ENCODE measurements around the gene FXYD3.

Gene FXYD3

GRCh38 chr19:35073941-35074340 lies 41.7 kb upstream of the FXYD3 start:
- no peaks in the 10 kb centered on the region for H4K20me1 ChIP-seq
- peak overlapping the region in 1 of 11 experiments; percentile 1; a peak in 1 of 22 replicates for H3K27ac ChIP-seq
- peaks cover 0 to 77% (median 52%) of the 10 kb centered on the region in 10 experiments; a peak in 18 of 20 replicates for H3K4me1 ChIP-seq
- no peaks in the 10 kb centered on the region for H3K36me3 ChIP-seq
- H3K9ac ChIP-seq = peak overlapping the region in 3 of 11 experiments; percentile 3 to 31 (median 8); a peak in 5 of 22 replicates
- TF ChIP-seq Cebpa-rat (IDR thresholded peaks at IDR 0.05) = no peak
- peaks cover 0 to 43% (median 0%) of the 10 kb centered on the region in 11 experiments; a peak in 8 of 22 replicates for H3K27me3 ChIP-seq
- peaks cover 5 to 10% (median 8%) of the 10 kb centered on the region in 11 experiments; a peak in 20 of 22 replicates for H3K9me3 ChIP-seq (replicated peaks in 1 of 11)
- H3K4me3 ChIP-seq = peak overlapping the region in 1 of 10 experiments; percentile 20; a peak in 1 of 20 replicates
- peak overlapping the region in 9 of 11 experiments; percentile 34 to 98 (median 87); a peak in 17 of 22 replicates for H3K4me2 ChIP-seq

DNA sequence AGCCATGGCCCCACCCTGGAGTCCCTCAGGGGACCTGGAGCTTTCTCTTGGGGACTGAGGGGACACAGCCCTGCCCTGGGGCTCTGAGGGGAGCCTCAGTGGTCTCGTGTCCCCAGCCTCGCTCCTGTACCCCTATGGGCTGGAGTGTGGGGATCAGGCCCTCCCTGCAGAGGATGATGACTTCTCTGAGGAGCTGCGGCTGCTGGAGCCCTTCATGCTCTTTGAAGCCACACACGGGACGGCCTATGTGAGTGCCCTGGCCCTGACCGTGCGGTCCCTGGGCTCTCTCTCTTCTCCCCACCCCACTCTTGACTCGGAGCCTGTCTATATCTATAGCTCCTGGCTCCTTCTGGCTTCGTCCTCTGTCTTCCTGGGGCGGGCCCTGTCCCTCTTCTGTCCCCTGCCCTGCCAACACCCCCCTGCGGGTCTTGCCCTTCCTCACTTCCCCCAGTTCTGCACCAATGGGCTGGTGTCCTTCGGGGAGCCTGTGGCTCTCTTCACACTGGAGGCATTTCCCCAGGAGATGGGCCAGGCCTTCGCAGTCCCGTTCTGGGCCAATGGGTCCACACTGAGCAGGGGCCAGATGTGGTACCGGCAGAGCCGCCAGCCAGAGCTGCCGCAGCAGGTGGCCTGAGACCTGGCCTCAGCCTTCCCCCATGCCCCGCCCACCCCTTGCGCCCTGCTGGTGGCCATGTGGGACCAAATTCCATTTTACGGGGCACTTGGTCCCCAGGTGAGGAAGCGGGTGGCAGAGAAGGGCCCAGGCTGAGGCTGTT lies 41.0 kb upstream of the FXYD3 start:
- peaks cover 5 to 10% (median 8%) of the 10 kb centered on the region in 11 experiments; a peak in 20 of 22 replicates for H3K9me3 ChIP-seq (replicated peaks in 1 of 11)
- peak overlapping the region; percentile 10 to 98 (median 79); a peak in 20 of 22 replicates for H3K4me2 ChIP-seq
- peak overlapping the region in 4 of 11 experiments; percentile 1 to 31 (median 17); a peak in 3 of 22 replicates for H3K27ac ChIP-seq
- H4K20me1 ChIP-seq = no peaks in the 10 kb centered on the region
- peak overlapping the region in 1 of 10 experiments; percentile 20; a peak in 2 of 20 replicates for H3K4me3 ChIP-seq
- H3K9ac ChIP-seq = peak overlapping the region in 4 of 11 experiments; percentile 3 to 52 (median 32); a peak in 8 of 22 replicates
- no peaks in the 10 kb centered on the region for H3K36me3 ChIP-seq
- TF ChIP-seq Cebpa-rat (IDR thresholded peaks at IDR 0.05) = no peak
- peaks cover 0 to 43% (median 0%) of the 10 kb centered on the region in 11 experiments; a peak in 8 of 22 replicates for H3K27me3 ChIP-seq
- peaks cover 0 to 79% (median 52%) of the 10 kb centered on the region in 10 experiments; a peak in 18 of 20 replicates for H3K4me1 ChIP-seq

- Histone ChIP-seq H3K4me2 (peak overlapping the region in 10 of 11 experiments; percentile 11 to 98 (median 83); a peak in 20 of 22 replicates), H3K9ac (peak overlapping the region in 3 of 11 experiments; percentile 10 to 50 (median 32); a peak in 4 of 22 replicates), H3K9me3 (replicated peaks in 1 of 11) (peaks cover 3 to 5% (median 4%) of the 10 kb centered on the region in 11 experiments; a peak in 20 of 22 replicates), H3K36me3 (no peaks in the 10 kb centered on the region), H3K27ac (no peak overlapping the region), H3K4me3 (peak overlapping the region in 2 of 10 experiments; percentile 4 to 24; a peak in 4 of 20 replicates), H3K4me1 (peaks cover 0 to 86% (median 54%) of the 10 kb centered on the region in 10 experiments; a peak in 18 of 20 replicates), H4K20me1 (no peaks in the 10 kb centered on the region), H3K27me3 (peaks cover 0 to 43% (median 0%) of the 10 kb centered on the region in 11 experiments; a peak in 8 of 22 replicates)
- no peak for TF ChIP-seq Cebpa-rat (IDR thresholded peaks at IDR 0.05)
Measured at GRCh38 chr19:35075202-35076025, 40.2 kb upstream of the FXYD3 start.

- Histone ChIP-seq H3K4me3 (peak overlapping the region in 2 of 10 experiments; percentile 4 to 24; a peak in 3 of 20 replicates), H3K4me1 (peaks cover 0 to 91% (median 59%) of the 10 kb centered on the region in 10 experiments; a peak in 18 of 20 replicates), H3K9me3 (replicated peaks in 1 of 11) (no peaks in the 10 kb centered on the region), H3K27ac (no peak overlapping the region), H3K4me2 (peak overlapping the region in 10 of 11 experiments; percentile 11 to 98 (median 83); a peak in 18 of 22 replicates), H3K27me3 (peaks cover 0 to 43% (median 0%) of the 10 kb centered on the region in 11 experiments; a peak in 8 of 22 replicates), H3K36me3 (no peaks in the 10 kb centered on the region), H3K9ac (peak overlapping the region in 3 of 11 experiments; percentile 10 to 50 (median 32); a peak in 3 of 22 replicates), H4K20me1 (no peaks in the 10 kb centered on the region)
- no peak for TF ChIP-seq Cebpa-rat (IDR thresholded peaks at IDR 0.05)
Measured at GRCh38 chr19:35076026-35076370, 39.6 kb upstream of the FXYD3 start.

DNA sequence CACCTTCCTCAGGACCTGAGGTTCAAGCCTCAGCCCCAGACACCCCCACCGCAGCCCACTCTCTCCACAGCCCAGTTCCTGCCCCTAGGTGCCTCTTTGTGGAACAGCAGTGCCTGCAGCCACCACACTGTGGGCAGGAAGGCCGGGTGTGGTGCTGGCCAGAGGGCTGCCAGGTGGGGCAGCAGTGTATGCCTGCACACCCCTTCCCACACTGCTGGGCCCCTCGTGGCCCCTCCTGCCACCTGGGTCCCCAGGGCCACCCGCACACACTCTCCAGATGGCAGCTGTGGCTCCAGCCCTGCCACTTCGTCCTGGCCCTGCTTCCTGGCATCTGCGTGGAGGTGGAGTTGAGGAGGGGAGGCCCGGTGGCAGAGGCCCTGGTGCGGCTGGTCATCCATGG lies 39.0 kb upstream of the FXYD3 start:
- peak overlapping the region in 1 of 11 experiments; percentile 23; a peak in 1 of 22 replicates for H3K9ac ChIP-seq
- no peaks in the 10 kb centered on the region for H3K36me3 ChIP-seq
- no peaks in the 10 kb centered on the region for H4K20me1 ChIP-seq
- no peak overlapping the region for H3K4me3 ChIP-seq
- no peak for TF ChIP-seq Cebpa-rat (IDR thresholded peaks at IDR 0.05)
- H3K27me3 ChIP-seq = peaks cover 0 to 43% (median 0%) of the 10 kb centered on the region in 11 experiments; a peak in 8 of 22 replicates
- H3K4me1 ChIP-seq = peaks cover 0 to 98% (median 62%) of the 10 kb centered on the region in 10 experiments; a peak in 18 of 20 replicates
- H3K4me2 ChIP-seq = peak overlapping the region in 10 of 11 experiments; percentile 34 to 98 (median 83); a peak in 18 of 22 replicates
- no peaks in the 10 kb centered on the region for H3K9me3 ChIP-seq (replicated peaks in 1 of 11)
- H3K27ac ChIP-seq = no peak overlapping the region; a peak in 1 of 22 replicates

DNA sequence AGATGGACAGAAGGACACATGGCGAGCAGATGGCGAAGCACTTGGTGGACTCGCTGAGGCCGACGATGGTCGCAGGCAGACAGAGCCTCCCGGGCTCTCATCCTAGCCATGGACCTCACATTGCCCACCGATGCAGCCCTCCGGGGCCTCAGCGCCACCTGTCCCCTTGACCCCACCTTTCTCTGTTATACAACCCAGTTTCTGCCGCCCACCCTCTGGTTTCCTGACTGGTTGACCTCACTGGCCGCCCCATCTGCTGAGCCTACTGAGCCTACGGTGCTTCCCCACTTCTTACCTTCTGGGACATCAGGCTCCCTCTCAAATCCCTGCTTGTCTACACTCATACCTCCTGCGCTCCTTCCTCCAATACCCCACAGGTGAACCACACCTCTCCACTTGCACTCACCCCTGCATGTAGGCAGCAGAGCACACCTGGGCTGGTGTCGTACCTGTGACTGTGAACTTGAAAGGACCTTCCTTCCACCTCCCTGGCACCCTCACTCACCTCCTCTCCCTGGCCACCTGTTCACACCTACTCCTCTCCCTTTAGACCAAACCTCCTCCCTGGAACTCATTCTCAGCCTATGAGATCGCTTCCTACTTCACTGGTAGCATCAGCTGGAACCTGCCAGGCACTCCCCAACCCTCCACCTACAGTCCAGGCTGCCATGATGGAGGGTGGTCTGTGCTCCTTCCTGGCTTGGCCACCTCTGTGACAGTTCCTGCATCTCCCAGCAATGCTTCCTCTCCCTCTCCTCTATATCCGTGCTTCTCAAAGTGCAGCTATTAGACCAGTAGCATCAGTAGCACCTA lies 38.0 kb upstream of the FXYD3 start:
- Histone ChIP-seq H3K4me3 (no peak overlapping the region), H3K9ac (no peak overlapping the region), H3K27me3 (peaks cover 0 to 43% (median 0%) of the 10 kb centered on the region in 11 experiments; a peak in 8 of 22 replicates), H3K9me3 (replicated peaks in 1 of 11) (no peaks in the 10 kb centered on the region), H3K4me2 (peak overlapping the region in 8 of 11 experiments; percentile 56 to 98 (median 89); a peak in 16 of 22 replicates), H3K4me1 (peaks cover 0 to 100% (median 62%) of the 10 kb centered on the region in 10 experiments; a peak in 18 of 20 replicates), H4K20me1 (no peaks in the 10 kb centered on the region), H3K27ac (no peak overlapping the region), H3K36me3 (no peaks in the 10 kb centered on the region)
- TF ChIP-seq Cebpa-rat (IDR thresholded peaks at IDR 0.05) = no peak

GRCh38 chr19:35079826-35080225 lies 35.8 kb upstream of the FXYD3 start:
- no peaks in the 10 kb centered on the region for H3K9me3 ChIP-seq (replicated peaks in 1 of 11)
- H3K27me3 ChIP-seq = peaks cover 0 to 25% (median 0%) of the 10 kb centered on the region in 11 experiments; a peak in 8 of 22 replicates
- no peak overlapping the region for H3K27ac ChIP-seq
- H3K36me3 ChIP-seq = no peaks in the 10 kb centered on the region
- peak overlapping the region in 4 of 11 experiments; percentile 38 to 96 (median 74); a peak in 7 of 22 replicates for H3K4me2 ChIP-seq
- H3K9ac ChIP-seq = 0 out of 22 replicates have a peak overlapping the region, but pooled peaks of 1 of the 11 experiments have one; percentile 3
- H4K20me1 ChIP-seq = no peaks in the 10 kb centered on the region
- H3K4me3 ChIP-seq = no peak overlapping the region
- TF ChIP-seq Cebpa-rat (IDR thresholded peaks at IDR 0.05) = no peak
- peaks cover 0 to 100% (median 65%) of the 10 kb centered on the region in 10 experiments; a peak in 18 of 20 replicates for H3K4me1 ChIP-seq

Measured in BLaER1 treated with 17β-estradiol and CSF1 and Interleukin-3, amounts not matched to agents 10 nM and 100 nM (cell line).